ENCODE data around the gene CYB5R3.

Gene CYB5R3

GRCh38 chr22:42649246-42650099 lies at the start of gene CYB5R3:
CYB5R3 (minus strand) TSS chr22:42649392; CDS start chr22:42649315, 77 bp downstream.
- peak; percentile 37 for DNase-seq

- DNase-seq = no peak
Observed at GRCh38 chr22:42697542-42698013, 48.4 kb upstream of the CYB5R3 start.

GRCh38 chr22:42696331-42696967 lies 47.3 kb upstream of the CYB5R3 start:
- no peak for DNase-seq

GRCh38 chr22:42695294-42695693 lies 46.1 kb upstream of the CYB5R3 start:
- no peak for DNase-seq

- no peak for DNase-seq
Observed at GRCh38 chr22:42693763-42694683, 44.8 kb upstream of the CYB5R3 start.

GRCh38 chr22:42693055-42693762 lies 44.0 kb upstream of the CYB5R3 start:
- DNase-seq = no peak

- no peak for DNase-seq
Observed at GRCh38 chr22:42692239-42693054, 43.3 kb upstream of the CYB5R3 start.

- no peak for DNase-seq
Observed at GRCh38 chr22:42691440-42691839, 42.2 kb upstream of the CYB5R3 start.

- peak; percentile 67 for DNase-seq
Observed at GRCh38 chr22:42688241-42689211, 39.3 kb upstream of the CYB5R3 start.

- DNase-seq = no peak
Observed at GRCh38 chr22:42686756-42687491, 37.7 kb upstream of the CYB5R3 start.

GRCh38 chr22:42685941-42686653 lies 36.9 kb upstream of the CYB5R3 start:
- DNase-seq = peak; percentile 4

- no peak for DNase-seq
Observed at GRCh38 chr22:42684462-42685195, 35.4 kb upstream of the CYB5R3 start.

GRCh38 chr22:42683578-42684283 lies 34.5 kb upstream of the CYB5R3 start:
- no peak for DNase-seq

GRCh38 chr22:42682113-42682851 lies 33.1 kb upstream of the CYB5R3 start:
- no peak for DNase-seq

- DNase-seq = no peak
Observed at GRCh38 chr22:42680648-42681047, 31.5 kb upstream of the CYB5R3 start.

- DNase-seq = no peak
Observed at GRCh38 chr22:42679691-42680090, 30.5 kb upstream of the CYB5R3 start.

GRCh38 chr22:42678894-42679293 lies 29.7 kb upstream of the CYB5R3 start:
- no peak for DNase-seq
